ENCODE measurements around the gene TEKT2. TPM values are rescaled to one million over a fixed set of nuclear protein-coding genes. Genes with fewer than 3 reads are reported as not detected.

TEKT2 gene
- total RNA-seq, 1 experiment from 2014 or later = not detected

GRCh38 chr1:36088265-36088576 lies 4.3 kb downstream of the TEKT2 start:
- H3K79me2 ChIP-seq (ENCODE audit: low read length) = peaks cover 28% of the 10 kb centered on the region
- ATAC-seq (peak; percentile 2; the same call in 1 of the 2 replicates), DNase-seq (no peak)
- peaks cover 13% of the 10 kb centered on the region; the same call in 1 of the 2 replicates for H3K4me1 ChIP-seq (ENCODE audit: insufficient read depth, low read length)
- H4K20me1 ChIP-seq (ENCODE audit: low read length) = no peaks in the 10 kb centered on the region
- H3K9ac ChIP-seq (ENCODE audit: low read length) = peak overlapping the region; percentile 94
- CTCF ChIA-PET = no interaction called here
- no peaks in the 10 kb centered on the region for H3K27me3 ChIP-seq (ENCODE audit: low read length)
- H3K4me3 ChIP-seq (ENCODE audit: low read length) = peak overlapping the region; percentile 99
- H3F3A ChIP-seq (ENCODE audit: low read length, unreplicated experiment) = no peaks in the 10 kb centered on the region
- no peak overlapping the region for H3K27ac ChIP-seq (ENCODE audit: low read length)
- H3K4me2 ChIP-seq (ENCODE audit: low read length) = peak overlapping the region; percentile 95
- TF ChIP-seq EZH2 (IDR thresholded peaks at IDR 0.05; ENCODE audit: low read length, unreplicated experiment) (no peak), CTCF (conservative IDR thresholded peaks at IDR 0.05; ENCODE audit: low read depth, low read length) (no peak), EZH2phosphoT487 (IDR thresholded peaks at IDR 0.05; ENCODE audit: borderline replicate concordance, low read length) (no peak)
- POLR2A ChIA-PET (ENCODE audit: unreplicated experiment) = no interaction called here
- no peaks in the 10 kb centered on the region for H3K9me2 ChIP-seq (replicated peaks; ENCODE audit: low read length)
- H3K36me3 ChIP-seq (ENCODE audit: low read depth, low read length) = peaks cover 15% of the 10 kb centered on the region; the same call in 1 of the 2 replicates
- no peaks in the 10 kb centered on the region for H3K9me3 ChIP-seq (ENCODE audit: low read length)
- intact Hi-C loops (cut with micrococcal nuclease) = loop anchor here (5.0 to 10.0 kb wide), 2 partner anchors 153 to 231 kb away; partner anchors contain the start of gene AGO3
- TSS peak; percentile 40 for BruUV-seq (replicated peaks)
- peak overlapping the region; percentile 98 for H2AFZ ChIP-seq (ENCODE audit: low read length)

- intact Hi-C loops (cut with micrococcal nuclease) = loop anchor here (5.0 to 10.0 kb wide), 2 partner anchors 154 to 231 kb away; partner anchors contain the start of gene AGO3
- peak; percentile 88 for DNase-seq
- BruUV-seq (replicated peaks) = no TSS peak
Observed at GRCh38 chr1:36088577-36089392, 4.9 kb downstream of the TEKT2 start, which contains the start of gene ADPRS. TSS of gene ADPRS (plus strand) at chr1:36088892. CDS start at chr1:36088905, 13 bp downstream.

More at GRCh38 chr1:36088577-36089392, 4.9 kb downstream of the TEKT2 start, which contains the start of gene ADPRS:
- Histone ChIP-seq H3K27me3 (ENCODE audit: low read length) (no peaks in the 10 kb centered on the region), H4K20me1 (ENCODE audit: low read length) (no peaks in the 10 kb centered on the region), H3K36me3 (ENCODE audit: low read depth, low read length) (peaks cover 21% of the 10 kb centered on the region; the same call in 1 of the 2 replicates), H3K4me1 (ENCODE audit: insufficient read depth, low read length) (peaks cover 13% of the 10 kb centered on the region; the same call in 1 of the 2 replicates), H3K4me2 (ENCODE audit: low read length) (peak within 1 kb of the TSS; percentile 95), H3K9me2 (replicated peaks; ENCODE audit: low read length) (no peaks in the 10 kb centered on the region), H3K4me3 (ENCODE audit: low read length) (peak within 1 kb of the TSS; percentile 99), H3F3A (ENCODE audit: low read length, unreplicated experiment) (no peaks in the 10 kb centered on the region), H3K9me3 (ENCODE audit: low read length) (no peaks in the 10 kb centered on the region), H3K9ac (ENCODE audit: low read length) (peak within 1 kb of the TSS; percentile 94), H3K79me2 (ENCODE audit: low read length) (peaks cover 28% of the 10 kb centered on the region), H2AFZ (ENCODE audit: low read length) (peak within 1 kb of the TSS; percentile 98), H3K27ac (ENCODE audit: low read length) (peak within 1 kb of the TSS; percentile 50)
- ChIA-PET POLR2A (ENCODE audit: unreplicated experiment) (interaction anchor here (0.5 kb wide), 1 partner anchor 61 kb away, joined by 3 read pairs; no protein-coding TSS in a partner anchor), CTCF (no interaction called here)
- peak; percentile 91 for ATAC-seq
- peak; percentile 95 for TF ChIP-seq CTCF (conservative IDR thresholded peaks at IDR 0.05; ENCODE audit: low read depth, low read length)
- no peak for TF ChIP-seq EZH2phosphoT487 (IDR thresholded peaks at IDR 0.05; ENCODE audit: borderline replicate concordance, low read length)
- no peak for TF ChIP-seq EZH2 (IDR thresholded peaks at IDR 0.05; ENCODE audit: low read length, unreplicated experiment)

All from PC-3 (cell line).